GM18502 (cell line): ENCODE measurements around the gene PARS2.
A peak's percentile ranks its signal among the peaks of the same experiment; 100 is the strongest.

Source experiments
- ATAC-seq: cut with Tn5 transposase; IDR thresholded peaks from one replicate; pipeline ENCODE4 v1.9.1; 2021; ENCODE audit warnings: mild to moderate bottlenecking; ENCODE audit not compliant: unreplicated experiment, poor library complexity

Gene PARS2

DNA sequence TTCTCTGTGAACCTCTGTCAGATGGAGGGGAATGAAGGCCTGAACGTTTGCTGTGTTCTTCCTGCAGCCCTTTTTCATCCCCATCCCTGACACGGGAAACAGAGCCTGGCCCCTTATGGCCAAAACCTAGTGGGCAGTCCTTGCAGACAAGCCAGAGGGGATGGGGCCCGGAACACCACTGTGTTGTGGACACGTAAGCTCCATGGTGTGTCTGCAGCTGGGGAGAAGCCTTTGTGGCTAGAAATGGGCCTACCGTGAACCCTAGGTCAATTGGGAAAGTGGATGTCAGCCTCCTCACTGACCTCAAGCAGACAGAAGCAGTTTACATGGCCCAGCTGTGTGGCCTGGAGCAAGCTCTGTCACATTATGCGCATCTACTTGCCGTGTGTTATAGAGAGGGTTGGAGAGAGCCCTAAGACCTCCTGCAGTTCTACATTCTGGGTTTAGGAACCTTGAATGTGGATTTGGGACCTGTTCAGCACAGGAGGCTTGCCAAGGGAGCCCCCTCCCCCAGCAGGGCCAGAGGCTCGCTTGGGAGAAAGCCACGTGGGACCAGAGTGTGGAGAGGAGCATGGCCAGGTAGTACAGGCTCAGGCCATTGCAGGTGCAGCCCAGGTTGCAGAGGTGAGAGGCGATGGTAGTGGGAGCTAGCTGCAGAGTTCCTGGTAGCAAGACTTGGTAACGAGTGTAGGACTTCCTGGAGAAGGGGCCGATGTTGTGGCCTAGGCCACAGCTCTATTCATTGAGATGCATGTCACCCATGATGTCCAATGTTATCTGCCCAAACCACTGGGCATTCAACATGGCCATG lies 20.7 kb downstream of the PARS2 start:
- ATAC-seq, result no peak

DNA sequence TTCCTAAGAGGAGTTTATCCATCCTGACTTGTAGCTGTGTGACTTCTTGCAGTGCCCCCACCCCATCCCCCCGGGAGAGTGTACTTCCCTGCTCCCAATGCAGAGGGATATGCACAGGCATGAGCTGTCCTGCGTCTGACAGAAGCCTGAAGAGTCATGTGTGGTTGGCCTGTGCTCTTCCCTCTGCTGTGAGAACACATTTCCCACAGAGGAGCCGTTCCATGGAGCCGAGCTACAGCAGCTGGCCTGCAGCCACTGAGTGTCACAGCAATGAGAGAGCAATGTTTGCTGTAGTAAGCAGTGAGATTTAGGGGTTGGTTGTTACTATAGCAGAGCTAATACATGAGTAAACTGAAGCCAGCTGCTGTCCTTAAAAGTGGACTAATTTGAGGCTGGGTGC lies 22.0 kb downstream of the PARS2 start:
- ATAC-seq, result no peak

DNA sequence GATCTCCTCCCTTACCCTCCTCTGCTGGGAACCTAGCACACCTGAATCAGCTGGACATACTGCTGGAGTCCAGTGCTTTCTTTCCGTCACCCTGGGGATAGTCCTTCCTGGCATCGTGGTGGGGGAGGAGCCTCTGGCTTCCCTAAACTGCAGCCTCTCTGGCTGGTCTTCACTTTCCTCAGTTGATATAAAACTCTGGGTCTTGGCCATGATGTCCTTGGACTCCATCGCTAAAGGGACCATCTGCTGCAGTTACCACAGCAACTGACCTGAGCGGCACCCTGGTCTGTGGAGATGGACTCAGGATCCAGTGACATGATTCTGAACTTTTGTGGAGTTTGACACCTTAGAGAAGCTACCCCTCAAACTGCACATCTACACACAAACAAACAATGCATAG lies 22.8 kb downstream of the PARS2 start:
- no peak for ATAC-seq

DNA sequence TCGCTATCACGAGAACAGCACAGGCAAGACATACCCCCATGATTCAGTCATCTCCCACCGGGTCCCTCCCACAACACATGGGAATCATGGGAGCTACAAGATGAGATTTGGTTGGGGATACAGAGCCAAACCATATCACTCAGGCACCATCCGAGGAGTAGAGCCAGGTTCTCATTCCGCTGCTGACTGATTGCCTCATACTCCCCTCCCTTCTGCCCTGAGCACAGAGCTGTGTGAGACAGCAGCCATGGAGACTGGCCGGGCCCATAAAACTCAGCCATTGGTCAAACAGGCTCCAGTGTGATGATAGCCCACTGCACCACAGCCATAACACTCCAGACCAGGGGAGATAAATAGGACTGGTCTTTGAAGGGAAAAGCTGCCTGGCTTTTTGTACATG lies 26.1 kb downstream of the PARS2 start:
- ATAC-seq, result no peak

DNA sequence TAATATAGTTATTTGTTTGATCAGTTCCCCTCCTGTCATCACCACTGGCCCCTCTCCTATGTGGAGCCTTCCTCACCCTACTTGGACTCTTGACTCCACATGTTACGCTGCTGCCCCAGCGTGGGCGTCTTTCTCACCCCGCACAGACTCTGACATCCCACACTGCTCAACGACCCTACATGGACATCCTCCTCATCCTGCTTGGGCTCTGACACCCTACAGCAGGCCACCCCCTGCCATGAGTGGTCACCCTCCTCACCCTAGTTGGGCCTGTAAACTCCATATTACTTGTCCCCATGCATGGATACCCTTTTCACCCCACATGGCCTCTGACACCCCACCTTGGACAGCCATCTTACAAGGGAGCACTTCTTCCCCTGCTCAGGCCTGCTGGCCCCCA lies 27.6 kb downstream of the PARS2 start:
- ATAC-seq, result no peak

DNA sequence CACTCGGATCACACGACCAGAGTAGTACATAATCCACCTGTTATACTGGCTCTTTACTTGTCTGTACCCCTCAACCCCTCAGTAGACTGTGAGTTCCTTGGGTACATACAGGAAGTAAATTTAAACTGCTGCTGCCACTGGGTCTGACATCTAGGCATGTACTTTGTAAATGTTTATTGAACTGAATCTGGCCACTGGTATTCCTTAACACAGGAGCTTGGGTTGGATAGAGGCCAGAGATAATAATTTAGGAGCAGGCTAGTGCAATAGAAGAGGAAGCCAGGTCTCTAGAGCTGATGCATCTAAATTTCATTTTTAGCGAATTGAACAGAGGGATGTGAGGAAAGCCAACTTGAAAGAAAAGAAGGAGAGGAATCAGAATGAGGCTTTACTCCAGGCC lies 36.3 kb downstream of the PARS2 start:
- ATAC-seq, result no peak

DNA sequence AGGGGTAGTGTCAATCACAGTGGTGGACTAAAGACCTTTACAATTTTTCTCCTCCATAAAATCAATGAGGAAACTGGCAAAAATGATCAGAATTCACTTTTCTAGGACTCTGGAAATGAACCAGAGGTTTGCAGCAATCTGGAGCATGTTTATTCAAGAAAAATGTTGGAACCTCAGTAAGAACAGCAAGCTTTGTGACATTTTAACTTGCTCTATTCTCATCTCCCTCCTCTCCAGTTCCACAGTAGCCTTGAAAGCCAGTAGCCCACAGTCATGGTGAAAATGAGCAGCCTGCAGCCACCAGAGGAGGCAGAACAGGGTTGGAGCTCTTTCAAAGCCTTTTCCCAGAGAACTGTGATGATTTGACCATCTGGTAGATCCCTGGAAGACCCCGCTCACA lies 39.6 kb downstream of the PARS2 start:
- ATAC-seq, result no peak

DNA sequence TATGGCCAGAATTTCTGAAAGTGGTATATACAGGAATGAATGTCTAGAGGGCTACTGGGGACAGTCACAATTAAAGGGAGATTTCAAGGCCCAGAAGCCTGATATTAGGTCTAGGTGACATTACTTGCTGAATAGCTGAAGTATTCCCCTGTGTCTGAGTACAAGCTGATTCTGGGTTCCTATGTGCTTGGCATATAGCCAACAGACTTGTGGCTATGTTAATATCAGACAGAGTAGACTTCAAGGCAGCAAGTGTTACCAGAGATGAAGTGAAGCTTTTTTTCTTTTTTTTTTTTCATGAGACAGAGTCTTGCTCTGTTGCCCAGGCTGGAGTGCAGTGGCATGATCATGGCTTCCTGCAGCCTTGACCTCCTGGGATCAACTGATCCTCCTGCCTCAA lies 40.3 kb downstream of the PARS2 start:
- ATAC-seq, result no peak

DNA sequence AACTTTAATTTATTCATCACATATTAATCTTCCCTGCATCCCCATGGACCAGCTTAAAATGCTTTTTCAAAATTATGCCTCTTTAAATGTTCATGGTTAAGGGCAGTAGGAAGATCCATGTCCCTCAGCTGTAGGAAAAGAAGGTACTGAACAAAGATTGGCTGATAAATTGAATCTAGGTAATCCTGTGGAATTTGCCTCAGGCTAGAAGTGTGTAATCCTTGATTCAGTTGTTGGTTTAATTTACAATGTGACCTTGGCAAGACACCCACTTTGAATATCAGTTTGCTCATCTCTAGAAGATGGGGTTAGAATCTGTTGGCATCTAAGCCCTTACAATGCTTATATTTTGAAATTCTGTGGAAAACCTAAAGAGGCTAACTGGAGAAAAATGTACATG lies 42.6 kb downstream of the PARS2 start:
- no peak for ATAC-seq

DNA sequence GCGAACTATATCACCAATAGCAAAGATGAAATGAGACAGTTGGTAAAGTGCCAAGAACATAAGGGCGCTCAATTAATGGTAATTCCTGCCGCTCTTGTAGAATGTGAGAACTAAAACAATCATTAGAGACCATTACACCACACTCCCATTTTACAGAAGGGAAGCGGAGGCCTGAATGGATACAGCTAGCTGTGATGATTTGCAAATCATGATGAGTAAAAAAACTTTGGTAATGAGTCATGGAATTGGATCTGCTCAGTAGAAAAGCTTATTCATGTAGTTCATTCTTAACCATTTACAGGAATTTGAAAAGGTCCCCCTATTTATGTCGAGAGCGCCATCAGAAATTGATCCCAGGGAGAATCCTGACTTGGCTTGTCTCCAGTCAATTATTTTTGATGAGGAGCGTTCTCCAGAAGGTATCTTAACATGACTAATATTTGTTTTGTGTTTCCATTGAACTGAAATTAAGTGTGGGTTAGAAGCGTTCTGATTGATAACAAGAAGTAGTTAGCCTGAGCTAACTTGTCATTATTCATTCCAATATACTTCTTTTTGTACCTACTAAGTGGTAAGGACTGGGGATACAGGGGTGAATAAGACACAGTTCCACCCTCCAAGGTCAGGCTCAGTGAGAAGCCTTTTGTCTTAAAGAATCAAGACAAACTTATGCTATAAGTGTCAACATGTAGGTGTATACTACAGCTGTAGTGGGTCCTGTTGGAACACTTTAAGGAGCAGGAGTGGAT lies 47.9 kb downstream of the PARS2 start:
- no peak for ATAC-seq

DNA sequence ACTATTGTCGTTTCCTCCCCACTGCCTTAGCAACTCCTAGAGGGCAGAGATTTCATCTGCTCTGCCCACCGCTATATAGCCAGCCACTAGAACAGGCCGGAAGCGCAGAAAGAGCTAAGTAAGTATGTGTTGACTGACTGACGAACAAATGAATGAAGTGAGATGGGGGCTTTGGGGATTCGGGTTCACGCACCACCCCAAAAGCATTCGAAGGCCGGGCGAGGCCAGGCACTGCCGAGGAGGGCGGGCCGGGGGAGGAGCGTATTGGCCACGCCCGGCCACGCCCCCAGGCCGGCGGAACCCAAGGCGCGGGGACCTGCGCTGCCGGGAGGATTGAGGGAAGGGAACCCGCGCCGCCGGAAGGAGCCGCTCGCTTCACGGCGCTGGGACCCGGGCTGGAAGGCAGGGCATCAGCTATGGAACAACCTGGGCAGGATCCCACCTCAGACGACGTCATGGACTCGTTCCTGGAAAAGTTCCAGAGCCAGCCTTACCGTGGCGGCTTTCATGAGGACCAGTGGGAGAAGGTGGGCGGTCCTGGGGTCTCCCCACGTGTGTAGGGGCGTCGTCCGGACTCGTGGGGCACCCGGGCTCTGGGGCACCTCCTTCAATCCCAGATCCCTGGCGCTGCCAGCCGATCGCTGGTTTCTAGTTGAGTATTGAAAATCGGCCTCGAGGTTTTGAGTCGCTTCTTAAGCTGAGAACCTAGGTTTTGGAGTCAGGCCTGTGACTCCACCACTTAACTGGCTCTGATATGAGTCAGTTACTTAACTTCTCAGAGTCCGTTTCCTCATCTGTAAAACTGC lies 48.6 kb downstream of the PARS2 start, which contains the start of gene TTC4:
TTC4 (plus strand) TSS at position 369 of the 806 bp plus-strand sequence; CDS start at position 417, 48 bp downstream.
- ATAC-seq, result peak; percentile 98

DNA sequence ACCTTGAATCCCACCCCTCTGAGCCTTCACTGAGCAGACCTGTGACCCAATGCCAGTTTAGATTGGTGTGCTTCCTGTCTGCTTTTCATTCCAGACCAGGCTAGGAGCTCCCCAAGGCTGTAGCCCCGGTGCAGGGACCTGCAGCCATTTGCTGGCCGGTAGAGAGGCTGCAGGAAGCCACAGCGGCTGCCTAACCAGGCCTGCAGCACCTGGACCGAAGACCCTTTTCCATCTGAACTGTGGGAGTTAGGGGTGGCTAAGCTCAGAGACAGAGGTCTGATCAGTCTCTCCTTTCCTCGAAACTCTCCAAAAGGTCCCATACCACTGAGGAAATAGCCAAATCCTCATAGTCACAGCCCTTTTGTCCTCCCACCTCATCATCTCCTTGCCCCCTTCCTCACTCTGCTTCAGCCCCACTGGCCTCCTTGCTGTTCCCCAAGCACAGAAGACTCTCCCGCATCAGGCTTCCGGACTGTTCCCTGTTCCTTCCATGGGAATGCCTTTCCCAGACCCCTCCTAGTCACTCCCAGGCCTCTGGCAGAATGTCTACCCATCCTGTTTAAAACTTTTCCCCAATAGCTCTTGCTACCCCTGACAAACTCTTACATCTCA lies 49.3 kb downstream of the PARS2 start:
- no peak for ATAC-seq

DNA sequence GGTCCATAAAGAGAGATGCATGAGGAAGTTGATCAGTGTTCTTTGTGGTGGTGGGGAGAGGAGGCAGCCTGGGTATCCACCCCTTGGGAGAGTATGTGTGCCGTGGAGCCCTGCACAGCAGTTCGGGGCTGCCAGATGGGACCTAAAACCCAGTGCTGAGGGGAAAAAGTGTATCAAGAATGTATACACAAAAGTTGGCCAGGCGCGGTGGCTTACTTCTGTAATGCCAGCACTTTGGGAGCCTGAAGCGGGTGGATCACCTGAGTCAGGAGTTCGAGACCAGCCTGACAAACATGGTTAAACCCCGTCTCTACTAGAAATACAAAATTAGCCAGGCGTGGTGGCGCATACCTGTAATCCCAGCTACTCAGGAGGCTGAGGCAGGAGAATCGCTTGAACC lies 52.8 kb downstream of the PARS2 start:
- no peak for ATAC-seq

DNA sequence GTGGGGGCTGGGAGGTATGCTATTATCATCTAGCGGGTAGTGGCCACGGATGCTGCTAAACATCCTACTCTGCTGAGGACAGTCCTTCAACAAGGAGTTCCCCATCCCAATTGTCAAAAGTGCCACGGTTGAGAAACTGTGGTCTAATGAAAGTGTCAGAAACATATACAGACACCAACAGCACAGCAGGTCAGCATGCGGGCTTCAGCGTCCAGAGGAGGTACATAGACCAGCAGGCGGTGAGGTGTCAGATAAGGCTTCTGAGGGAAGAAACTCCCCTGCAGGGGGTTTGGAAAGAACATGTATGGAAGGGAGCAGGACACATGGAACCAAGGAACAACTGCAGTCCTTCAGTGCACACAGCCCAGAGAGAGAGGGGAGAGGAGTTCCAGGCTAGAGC lies 53.5 kb downstream of the PARS2 start:
- no peak for ATAC-seq

DNA sequence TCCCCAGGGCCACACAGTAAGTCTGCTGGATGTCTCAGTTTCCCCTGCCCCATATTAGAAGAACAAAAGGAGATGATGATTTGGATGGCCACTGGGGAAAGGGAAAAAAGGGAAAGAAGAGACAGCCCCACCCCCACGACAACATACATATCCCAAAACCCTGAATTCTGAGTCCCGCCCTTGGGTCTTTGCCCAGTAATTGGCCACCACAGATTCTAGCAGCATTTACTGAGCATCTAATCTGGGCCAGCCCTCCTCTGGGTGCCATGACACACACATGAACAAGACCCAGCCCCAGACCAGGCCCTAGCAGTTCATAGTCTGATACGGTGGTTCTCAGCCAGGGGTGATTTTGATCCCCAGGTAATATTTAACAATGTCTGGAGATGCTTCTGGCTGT lies 53.9 kb downstream of the PARS2 start:
- no peak for ATAC-seq

DNA sequence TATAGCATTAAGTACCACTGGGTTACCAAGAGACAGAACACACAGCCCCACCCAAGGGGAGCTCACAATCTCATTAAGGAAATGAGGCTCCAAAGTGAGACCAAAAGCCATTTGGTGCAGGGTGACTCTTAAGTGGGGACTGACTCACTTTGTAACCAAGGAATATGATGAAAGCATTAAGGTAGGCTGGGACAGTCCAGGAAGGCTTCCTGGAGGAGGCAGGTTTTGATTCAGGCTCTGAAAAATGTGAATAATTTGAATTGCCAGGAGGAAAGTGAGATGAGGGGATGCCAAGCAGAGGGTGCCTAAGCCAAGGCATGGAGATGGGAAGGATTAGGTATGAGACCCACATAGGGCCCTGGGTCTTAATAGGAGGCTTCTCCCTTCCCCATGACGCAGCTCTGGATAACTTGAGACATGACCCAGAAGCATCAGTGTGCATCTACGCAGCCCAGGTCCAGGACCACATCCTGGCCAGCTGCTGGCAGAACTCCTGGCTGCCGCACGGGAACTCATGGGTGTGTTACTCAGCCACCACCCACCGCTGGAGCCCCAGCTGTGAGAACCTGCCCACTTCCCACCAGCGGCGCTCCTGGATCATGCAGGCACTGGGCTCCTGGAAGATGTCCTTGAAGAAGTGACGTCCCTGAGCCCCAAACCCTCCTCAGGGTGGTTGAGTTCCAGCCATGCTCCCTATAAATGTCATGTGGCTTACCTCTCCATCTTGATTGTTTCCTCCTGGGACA lies 54.6 kb downstream of the PARS2 start:
- ATAC-seq, result no peak

DNA sequence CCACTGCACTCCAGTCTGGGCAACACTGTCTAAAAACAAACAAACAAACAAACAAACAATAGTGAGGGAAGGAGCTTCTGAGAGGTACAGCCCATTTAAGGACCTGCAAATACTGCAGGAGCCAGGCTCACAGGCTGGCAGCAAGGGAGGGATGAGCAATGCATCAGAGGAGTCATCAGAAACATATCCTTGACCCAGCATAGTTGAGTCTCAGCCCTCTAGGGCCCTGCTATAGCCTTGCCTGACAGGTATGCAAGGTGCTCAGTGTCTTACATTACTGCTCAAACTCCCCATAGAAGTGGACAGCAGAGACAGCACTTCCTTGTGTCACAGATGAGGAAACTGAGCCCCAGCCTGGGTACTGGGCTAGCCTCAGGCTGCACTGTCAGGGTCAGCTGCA lies 55.9 kb downstream of the PARS2 start:
- ATAC-seq, result no peak
